Ureter (tissue), 1 donor: ENCODE measurements around the gene B4GALT5. TPM values are rescaled to one million over a fixed set of nuclear protein-coding genes. Genes with fewer than 3 reads are reported as not detected.

ENCODE experiments used
- DNase-seq: peaks from one replicate; pipeline ENCODE4 v3.0.0-alpha.2; 2020; ENCODE audit warnings: low spot score
- total RNA-seq: library from RNA; stranded (reverse); gene quantifications from one replicate; pipeline ENCODE4 v1.2.4, GENCODE V29; 2023
- donor health status: DM: yes; HTN: yes; CAD: no.

B4GALT5 gene
- total RNA-seq, 1 donor from 2014 or later = 40.9 TPM

DNA sequence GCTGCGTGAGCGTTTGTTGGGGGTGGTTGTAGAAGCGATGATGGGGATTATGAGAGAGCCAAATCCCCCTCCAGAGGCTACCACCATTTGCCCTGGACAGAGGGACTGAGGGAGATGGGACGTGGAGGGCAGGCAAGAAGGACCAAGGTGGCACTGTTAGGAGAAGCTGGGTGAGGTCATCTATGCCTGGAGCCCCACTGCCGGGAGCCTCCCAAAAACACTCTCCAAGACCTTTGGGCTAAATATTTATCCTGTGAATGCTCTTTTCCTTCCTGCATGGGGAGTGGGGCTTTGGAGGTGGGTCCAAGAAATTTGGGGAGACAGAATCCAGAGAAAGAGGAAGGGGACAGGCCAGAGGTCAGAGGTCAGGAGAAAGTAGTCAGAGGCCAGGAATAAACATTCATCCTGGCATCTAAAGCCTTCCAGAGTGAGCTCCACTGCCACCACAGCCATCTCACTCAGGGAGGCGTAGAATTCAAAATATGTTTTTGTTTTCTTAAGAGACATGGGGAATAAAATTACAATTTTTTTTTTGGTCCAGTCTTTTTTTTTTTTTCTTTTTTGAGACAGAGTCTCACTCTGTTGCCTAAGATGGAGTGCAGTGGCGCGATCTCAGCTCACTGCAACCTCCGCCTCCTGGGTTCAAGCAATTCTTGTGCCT is 128.0 kb downstream of the B4GALT5 start:
- no peak for DNase-seq

DNA sequence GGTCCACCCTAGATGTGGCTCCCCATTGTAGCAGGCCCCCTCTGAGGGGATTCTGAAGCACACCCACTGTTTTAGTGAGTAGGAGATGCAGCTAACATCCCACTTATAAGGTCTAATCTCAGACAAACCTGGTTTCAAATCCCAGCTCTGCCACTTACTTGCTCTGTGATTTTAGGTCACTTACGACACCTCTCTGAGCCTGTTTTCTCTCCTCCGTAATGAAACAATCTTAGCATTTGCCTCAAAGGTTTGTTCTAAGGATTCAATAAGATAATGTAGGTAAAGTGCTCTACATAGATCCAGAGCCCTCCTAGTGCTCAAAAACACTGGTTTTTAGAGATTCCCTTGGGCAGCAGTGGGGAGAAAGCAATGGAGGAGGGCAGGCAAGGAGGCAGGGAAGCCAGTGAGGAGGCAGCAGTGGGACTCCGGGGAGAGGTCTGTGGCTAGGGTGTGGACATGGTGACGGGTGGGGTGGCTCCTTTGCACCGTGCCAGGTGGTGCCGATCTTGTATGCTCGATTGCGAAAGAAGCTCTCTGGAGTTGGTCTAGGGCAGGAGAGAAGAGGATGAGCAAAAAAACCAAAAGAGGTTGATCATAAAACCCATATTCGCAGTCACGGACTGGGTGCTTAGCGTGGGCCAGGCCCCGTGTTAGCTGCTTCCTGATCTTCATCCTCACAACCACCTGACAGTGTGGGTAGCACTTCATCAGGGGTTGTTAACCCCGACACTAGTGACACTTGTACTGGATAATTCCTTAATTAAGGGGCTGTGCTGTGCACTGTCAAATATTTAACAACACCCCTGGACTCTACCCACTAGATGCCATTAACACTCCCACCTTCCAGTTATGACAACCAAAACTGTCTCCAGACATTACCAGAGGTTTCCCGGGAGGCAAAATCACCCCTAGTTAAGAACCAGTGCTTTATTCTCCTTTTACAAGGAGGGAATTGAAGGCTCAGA is 129.0 kb downstream of the B4GALT5 start:
- DNase-seq = no peak

DNA sequence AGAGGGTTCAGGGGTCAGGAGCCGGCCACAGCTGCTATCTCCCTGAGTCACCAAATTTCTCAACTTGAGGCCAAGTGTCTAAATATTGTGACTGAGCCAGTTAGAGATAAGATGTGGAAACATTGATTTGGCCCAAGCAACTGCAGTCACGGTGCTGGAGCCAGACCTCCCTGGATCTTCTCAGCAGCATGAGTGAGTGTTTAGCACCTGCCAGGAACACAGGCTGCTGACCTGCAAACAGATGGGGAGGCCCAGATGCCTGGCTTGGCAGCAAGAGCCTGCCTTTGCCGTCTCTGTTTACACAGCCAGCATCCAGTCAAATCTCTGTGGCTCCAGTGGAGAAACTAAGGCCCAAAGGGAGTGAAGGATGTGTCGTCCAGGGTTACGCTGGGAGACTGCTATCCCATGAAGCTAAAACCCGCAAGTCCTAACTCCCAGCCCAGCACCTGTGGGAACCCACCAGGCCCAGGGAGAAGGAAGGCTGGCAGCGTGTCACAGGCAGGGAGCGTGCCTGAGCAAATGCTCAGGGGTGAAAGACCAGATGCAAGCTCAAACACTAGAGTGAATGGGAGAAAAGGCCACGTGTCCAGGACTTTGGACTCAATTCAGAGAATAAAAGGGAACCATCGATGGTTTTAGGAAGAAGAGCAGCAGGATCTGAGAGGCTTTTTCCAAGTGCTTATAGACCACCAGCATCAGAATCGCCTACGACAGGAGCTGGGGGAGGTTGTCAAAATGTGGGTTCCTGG is 129.8 kb downstream of the B4GALT5 start:
- peak; percentile 81 for DNase-seq

DNA sequence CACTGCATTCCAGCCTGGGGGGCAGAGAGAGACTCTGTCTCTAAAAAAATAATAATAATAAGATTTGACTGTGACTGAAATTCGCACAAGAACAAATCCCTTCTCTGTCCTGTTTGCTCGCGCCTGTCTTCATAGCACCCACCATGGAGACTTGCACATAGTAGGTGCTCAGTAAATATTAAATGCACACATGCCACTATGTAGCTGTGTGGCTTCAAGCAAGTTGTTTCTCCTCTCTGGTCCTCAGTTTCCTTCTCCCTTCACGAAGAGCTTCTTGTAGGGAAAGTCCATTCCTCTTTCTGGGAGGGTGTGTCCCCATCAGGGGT is 130.4 kb downstream of the B4GALT5 start:
- no peak for DNase-seq

Other genes with a start within 250 kb of the B4GALT5 start
- 1.6 TPM for gene KCNB1, start 231.2 kb downstream of the B4GALT5 start, total RNA-seq
- gene PTGIS, start 145.7 kb downstream of the B4GALT5 start, total RNA-seq = 57.8 TPM
- 35.0 TPM for gene SLC9A8, start 99.0 kb upstream of the B4GALT5 start, total RNA-seq
- gene SPATA2, start 201.7 kb upstream of the B4GALT5 start, total RNA-seq = 8.0 TPM
- 68.7 TPM for gene RNF114, start 222.5 kb upstream of the B4GALT5 start, total RNA-seq